Stromal cell of bone marrow (primary cell): Measurements from ENCODE around the gene GGT6.

Experiments used
- DNase-seq: peaks from one replicate; pipeline ENCODE4 v3.0.0-alpha.2; 2012; ENCODE audit warnings: low read depth

GGT6 gene

DNA sequence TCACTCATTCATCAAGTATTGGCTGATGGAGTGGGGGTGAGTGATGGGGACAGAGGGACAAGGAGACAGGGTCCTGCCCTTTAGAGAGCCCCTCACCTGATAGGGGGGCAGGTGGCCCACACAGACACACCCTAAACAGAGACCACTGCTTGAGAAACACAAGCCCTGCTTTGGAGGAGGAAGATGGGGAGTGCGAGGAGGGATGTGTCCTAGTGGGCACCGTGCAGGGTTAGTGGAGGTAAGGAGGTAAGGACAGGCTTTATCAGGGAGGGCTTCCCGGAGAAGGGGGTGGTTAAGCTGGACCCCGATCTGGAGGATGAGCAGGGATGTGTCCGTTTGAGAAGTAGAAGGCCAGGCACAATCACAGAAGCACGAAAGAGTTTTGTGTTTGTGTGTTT is 15.8 kb upstream of the GGT6 start:
- no peak for DNase-seq

DNA sequence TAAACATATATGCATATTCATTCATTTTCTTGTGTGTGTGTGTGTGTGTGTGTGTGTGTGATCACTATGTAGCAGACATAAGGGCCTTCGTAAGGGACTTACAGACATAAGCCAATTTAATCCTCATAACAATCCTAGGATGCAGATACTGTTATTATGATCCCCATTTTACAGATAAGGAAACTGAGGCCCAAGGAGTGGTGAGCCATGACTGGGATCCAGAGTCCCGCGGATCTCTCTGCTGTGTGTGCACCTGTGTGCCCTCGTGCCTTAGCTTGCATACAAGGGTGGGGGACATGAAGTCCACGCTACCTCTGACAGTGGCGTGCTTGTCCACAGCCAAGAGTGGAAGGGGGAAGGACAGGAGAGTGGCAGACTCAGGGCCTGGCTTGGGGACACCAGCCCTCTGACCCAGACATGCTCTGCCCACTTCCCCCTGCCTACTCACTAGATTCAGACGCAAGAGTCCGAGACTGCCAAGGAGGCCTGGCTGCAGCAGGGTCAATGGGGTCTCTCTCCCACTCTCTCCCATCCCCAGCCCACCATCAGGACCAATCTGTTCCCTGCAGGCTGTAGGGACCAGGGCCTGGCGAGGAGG is 14.2 kb upstream of the GGT6 start:
- DNase-seq: no peak

DNA sequence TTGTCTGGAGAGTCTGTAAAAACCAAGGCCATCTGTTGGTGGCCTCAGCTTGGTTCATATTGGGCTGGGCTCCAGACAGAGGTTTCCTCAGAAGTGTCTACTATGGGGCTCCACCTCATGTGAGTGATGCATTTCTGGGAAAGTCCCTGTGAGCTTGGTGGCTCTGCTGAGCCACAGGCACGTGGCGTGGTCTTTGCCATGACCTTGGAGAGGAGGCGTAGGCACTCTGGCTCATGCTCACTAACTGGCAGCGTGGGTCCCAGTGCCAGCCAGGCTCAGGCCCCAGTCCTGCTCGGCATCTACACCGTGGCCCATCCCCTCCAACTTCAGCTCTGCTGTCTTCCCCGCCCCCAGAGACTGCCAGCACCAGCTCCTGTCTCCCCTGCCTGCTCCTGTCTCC is 13.3 kb upstream of the GGT6 start:
- no peak for DNase-seq

DNA sequence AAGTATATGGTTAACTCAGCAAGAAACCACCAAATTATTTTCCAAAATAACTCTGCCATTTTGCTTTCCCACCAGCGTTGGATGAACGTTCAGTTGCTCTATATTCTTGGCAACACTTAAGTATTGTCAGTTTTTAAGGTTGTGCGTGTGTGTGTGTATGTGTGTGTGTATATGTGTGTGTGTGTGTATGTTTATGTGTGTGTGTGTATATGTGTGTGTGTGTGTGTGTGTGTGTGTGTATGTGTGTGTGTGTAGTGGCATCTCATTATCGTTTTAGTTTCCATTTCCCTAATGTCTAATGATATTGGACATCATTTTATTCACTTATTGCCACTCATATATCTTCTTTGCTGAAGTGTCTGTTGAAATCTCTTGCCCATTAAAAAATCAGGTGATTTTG is 12.7 kb upstream of the GGT6 start:
- no peak for DNase-seq

DNA sequence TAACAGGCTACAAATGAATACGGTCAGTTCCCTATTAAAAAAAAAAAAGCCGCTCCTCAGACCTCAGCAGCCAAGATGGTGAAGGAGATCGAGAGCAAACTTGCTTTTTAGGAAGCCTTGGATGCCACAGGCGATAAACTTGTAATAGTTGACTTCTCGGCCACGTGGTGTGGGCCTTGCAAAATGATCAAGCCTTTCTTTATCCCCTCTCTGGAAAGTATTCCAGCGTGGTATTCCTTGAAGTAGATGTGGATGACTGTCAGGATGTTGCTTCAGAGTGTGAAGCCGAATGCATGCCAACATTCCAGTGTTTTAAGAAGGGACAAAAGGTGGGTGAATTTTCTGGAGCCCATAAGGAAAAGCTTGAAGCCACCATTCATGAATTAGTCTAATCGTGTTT is 11.8 kb upstream of the GGT6 start:
- no peak for DNase-seq

DNA sequence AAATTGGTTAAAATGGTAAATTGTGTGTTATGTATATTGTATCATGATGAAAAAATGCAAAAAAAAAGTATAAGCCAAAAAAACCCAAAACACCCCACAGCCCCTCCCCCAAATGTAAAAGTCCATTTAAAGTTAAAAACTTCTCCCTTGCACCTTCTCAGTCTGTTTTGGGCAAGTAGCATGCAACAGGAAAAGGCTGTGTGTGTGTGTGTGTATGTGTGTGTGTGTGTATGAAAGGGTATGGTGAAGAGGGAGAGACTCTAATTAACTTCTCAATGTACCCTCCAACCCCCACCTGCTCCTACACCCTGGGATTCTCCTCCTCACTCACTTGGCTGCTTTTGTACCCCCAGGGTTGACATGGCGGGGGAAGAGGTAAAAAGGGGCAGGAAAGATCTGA is 9.2 kb upstream of the GGT6 start:
- no peak for DNase-seq

DNA sequence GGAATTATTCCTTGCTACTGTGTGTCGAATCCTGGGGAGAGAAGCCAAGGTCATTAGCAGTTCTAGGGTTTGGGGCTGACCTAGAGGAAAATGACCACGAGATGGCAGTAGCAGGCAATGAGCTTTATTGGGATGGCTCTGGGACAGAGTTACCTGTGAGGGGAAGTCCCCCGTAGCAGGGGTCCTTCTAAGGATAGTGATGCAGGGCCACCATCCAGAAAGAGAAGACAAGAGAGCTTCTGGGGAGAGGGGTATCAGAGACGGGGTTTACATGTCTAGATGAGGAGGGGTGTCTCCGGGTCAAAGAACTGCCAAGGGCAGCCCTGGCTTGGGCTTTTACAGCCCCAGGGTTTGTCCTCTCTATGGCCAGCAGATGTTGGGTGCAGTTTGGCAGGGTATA is 6.4 kb upstream of the GGT6 start:
- DNase-seq: peak; percentile 31

DNA sequence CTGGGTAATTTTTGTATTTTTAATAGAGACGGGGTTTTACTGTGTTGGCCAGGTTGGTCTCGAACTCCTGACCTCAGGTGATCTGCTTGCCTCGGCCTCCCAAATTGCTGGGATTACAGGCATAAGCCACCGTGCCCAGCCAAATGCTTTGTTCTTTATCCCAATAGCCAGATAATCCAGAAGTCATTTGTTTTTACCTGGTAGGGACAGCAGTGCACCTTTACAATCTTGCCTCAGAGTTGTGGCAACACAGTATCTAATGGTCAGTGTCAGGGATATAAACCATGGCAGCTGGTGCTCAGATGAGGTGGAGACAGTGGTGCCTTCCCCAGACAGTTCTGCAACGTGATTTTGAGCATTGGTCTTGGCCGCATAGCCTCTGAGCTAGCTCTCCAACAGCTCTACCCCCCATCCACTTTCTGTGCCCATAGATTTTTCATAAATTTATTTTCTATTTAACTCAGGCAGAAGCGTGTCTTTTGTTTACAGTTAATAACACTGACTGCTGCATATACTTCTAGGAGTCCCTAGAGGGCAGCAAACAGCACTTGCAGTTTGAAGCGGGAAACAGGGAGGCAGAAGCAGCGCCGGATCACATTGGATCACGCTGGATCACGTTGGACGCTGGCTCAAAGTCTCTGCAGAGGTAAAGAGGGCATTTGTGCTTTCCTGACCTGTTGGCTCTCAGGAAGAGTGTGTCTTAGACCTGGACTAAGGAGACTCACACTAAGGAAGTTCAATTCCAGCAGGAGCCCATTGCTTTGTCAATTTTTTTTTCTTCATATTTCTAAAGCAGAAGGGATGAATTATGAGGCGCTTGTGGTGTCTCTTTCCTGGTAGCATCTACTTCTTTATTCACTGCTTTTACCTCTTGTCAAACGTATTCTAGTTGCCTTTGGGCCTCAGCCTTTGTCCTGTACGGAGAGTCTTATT is 5.1 kb upstream of the GGT6 start:
- DNase-seq: peak; percentile 62

DNA sequence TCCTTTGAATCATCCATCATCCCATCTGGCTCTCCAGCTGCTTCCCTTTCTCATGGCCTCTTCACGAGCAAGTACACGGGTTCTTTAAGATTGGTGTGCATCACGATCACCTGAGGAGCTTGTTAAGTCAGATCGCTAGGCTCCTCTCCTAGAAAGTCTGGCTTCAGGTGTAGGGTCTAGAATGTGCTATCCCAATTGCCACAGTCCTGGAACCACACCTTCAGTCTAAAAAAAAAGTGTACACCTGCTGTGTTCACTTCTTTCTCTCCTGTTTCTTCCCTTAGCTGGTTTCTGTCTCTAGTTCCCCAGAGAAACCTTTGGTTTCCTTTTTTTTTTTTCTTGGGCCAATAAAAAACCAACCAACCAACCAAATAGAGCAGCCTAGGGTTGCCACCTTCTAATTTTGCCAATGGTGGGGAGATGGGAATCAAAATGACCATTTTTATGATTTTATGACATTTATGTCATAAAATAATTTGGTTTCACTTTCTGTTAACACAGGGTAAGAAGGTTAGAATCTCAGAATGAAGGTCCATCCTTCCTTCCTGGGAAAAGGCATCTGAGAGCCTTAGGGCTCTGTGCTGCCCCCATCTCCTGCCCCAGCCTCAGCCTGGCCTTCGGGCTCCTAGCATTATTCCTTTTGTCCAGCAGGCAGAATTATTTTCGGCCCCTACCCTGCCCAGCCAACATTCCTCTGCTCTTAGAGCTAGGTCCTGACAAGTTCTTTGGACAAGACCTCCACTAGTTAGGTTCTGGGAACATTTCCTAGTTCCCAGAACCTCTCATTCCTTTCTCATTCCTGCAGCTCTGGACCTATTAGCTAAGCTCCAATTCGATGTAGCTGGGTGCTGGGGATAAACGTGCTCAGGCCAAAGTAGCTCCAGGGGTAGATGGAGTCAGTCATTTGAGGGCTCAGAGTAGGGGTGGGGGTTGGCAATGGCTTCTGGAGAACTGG is 1.9 kb upstream of the GGT6 start:
- DNase-seq: no peak

DNA sequence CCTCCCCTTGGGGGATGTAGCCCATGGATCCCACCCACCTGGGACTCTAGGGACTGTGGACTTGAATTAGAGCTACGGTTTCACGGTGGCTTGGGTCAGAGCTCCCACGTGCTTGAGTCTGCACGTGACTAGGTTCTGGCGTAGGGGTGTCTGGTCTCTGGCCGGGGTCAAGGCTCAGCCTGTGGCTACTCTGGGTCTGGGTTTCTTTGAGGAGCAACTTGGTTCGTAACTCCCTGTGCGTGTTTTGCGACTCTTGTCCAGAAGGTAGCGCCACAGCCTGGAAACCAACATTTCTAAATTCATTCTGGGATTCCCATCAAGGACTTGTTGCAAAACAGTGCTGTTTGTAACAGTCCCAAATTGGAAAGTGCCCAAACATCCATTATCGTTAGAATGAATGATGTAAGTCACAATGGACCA is 470 bp upstream of the GGT6 start:
- DNase-seq: no peak

DNA sequence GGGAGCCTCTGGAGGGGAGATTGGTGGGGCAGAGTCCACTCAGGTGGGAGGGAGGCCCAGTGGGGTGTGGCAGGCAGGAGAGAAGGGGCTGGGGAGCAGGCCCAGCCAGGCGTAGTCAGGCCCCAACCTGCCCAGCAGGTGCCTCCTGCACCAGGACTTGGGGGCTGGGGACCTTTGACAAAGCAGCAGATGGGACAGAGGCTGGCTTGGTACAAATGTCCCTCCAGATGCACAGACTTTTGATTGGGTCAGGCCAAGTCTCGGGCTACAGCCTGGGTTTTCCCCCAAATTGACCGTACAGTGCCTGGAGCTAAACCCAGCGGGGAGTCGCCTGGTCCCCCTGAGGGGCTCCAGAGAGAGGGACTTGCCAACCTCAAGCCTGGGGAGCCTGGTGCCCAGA is 411 bp downstream of the GGT6 start:
- DNase-seq: no peak

DNA sequence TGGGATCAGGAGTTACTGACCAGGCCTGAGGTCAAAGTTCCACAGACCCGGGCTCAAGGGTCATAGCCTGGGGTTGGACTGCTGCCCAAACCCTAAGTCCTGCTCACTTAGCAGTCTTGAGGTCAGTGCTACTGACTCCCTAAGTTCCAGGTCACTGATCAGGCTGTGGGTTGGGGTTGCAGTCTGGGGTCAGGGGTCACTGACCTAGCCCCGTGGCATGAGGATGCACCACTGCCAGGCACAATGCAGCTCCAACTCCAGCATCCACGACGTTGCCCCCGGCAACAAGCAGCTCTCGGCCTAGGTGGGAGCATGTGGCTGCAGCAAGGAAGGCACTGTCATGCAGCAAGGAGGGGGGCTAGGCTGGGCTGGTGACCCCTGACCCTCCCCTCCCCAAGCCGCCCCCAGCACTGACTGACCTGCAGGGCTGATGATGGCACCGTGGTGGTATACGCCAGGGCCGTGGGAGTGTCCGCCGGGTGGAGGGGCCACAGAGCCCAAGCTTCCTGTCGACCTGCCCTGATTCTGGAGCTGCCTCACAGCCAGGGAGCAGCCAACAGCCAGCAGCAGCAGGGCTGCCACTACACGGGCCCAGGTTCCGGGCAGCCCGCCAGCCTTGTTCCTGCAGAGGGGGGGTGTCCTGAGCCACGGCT is 1.1 kb downstream of the GGT6 start:
- DNase-seq: no peak

DNA sequence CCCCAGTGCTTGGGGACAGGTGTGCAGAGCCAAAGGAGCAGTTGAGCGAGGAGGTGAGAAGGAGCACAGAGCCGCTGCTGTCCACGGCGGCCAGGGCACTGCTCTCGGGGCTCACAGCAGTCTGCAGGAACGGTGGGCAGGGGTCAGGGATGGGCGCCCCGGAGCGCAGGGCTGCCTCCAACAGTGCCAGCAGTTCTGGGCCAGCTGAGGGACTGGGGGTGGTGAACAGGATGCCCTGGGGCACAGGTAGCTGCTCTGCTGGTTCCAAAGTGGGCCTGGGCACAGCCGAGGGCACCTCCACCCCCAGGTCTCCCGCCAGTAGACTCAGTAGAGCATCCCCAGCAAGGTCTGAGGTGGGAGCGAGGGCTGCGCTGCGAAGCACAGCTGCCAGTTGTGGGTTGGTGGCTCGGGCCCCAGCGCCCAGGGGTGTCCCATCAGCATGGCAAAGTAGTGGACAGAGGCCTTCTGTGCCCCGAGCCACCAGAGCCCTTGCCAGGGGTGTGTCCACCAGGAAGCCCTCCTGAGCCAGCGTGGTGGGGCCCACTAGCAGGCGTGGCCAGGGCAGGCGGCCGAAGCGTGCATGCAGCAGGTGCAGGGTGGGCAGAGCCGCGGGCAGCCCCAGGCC is 1.9 kb downstream of the GGT6 start:
- no peak for DNase-seq

DNA sequence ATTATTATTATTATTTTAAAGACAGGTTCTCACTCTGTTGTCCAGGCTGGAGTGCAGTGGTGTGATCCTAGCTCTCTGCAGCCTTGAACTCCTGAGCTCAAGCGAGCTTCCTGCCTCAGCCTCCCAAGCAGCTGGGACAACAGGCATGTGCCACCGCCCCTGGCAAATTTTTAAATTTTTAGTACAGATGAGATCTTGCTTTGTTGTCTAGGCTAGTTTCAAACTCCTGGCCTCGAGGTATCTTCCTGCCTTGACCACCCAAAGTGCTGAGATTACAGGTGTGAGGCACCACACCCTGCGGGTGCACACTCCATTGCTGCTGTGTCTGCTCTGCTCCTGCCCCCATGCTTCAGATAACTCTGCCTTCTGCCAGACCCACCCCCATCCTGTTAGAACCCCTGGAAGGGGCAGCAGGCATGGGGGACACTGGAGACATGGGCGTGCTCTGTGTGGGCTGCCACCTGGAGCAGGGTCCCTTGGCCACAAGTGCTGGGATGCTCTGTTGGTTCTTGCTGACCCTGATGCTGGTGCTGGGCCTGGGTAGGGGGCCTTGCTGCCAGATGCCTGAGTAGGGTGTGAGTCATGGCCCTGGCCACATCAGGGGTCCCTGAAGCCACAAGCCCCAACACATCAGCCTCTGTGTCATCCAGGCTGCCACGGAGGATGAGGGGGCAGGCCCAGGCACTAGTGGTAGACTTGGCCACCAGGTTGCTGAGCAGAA is 2.6 kb downstream of the GGT6 start:
- no peak for DNase-seq

DNA sequence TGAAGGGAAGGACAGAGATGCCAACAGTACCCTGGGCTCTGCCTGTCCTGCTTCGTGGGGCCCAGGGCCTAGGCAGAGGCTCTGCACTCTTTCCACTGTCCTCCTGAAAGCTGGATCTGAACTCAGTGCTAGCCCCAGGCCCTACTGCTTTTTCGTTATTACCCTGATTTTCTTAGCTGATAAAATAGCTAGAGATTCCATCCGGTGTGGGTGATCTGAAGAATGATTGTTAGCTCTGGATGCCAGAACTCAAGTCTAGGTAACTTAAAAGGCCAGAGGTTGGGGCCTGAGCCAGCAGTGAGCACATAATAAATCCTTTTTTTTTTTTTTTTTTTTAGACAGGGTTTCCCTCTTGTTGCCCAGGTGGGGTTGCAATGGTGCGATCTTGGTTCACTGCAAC is 3.4 kb downstream of the GGT6 start:
- no peak for DNase-seq

DNA sequence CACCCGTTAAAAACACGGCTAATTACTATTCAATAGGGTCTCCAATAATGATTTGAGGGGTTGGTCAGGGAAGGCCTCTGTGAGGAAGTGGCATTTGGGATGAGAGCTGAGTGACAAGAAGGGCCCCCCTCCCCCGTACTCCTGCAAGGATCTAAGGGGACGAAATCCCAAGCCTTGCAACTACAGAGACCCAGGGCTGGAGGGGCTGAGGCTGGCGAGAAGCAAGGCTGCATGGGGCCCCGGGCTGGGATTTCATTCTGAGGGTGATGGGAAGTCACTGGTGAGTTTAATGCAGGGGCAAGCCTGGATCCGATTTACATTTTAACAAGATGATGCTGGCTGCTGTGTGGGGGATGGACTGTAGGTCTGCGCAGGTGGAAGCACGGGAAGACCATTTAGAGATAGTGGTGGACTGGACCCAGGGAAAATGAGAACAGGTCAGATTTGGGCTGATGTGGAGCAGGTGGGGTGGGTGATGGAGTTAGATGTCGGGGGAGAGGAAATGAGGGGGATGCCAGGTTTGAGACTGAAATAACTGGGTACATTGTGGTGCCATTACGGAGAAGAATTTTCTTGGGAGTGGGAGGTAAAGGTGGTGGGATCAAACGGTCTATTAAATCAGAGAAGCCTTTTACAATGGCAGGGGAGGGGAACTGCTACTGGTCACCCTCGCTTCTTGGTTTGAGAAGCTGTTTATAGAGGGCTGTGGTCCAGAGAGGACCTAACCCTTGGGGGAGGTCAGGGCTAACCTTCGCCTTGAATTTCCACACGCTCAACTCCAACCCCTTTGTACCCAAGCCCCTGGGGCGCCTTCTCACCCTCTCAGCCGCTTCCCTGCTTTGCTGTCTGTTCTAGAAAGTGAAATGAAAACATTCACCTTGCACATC is 4.3 kb downstream of the GGT6 start:
- no peak for DNase-seq

DNA sequence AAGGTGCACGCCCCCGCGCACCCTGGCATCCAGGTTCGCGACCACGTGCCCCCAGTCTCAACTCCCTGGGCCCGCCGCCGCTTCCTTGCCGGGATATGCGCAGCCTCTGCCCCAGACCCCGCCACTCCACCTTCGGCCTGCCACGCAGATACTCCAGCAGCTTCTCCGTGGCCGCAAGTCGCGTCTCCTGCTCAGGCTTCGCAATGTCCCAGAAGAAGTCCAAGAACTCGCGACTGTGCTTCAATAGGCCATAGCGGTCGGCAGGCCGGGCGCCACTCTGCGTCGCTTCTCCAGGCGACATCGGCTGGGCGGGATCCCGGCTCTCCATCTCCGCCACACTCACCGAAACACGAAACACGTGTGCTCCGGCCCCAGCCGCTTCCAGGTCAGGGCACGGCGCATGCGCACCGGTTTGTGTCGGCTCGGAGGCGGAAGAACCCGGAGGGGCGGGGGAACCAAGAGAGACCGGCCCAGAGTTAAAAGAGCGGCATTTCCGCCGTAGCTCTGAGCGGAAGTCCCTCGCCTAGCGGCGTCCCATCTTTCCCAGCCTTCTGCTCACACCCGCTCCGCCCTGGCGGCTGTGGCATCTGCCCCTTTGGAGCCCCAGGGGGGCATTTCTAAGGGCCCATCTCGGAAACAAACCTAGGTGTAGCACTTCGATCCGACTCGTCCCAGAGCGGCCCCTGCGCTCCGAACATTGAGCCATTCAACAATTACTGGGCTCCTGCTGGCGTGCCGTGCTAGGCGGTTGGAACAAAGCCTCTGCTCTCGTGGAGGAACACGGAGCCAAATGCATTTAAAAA is 5.2 kb downstream of the GGT6 start, which contains the start of gene MYBBP1A:
Gene MYBBP1A, minus strand, starts transcription at position 388 of the 803 bp plus-strand sequence. Its CDS starts 60 bp downstream, at position 328.
- DNase-seq: peak; percentile 90

DNA sequence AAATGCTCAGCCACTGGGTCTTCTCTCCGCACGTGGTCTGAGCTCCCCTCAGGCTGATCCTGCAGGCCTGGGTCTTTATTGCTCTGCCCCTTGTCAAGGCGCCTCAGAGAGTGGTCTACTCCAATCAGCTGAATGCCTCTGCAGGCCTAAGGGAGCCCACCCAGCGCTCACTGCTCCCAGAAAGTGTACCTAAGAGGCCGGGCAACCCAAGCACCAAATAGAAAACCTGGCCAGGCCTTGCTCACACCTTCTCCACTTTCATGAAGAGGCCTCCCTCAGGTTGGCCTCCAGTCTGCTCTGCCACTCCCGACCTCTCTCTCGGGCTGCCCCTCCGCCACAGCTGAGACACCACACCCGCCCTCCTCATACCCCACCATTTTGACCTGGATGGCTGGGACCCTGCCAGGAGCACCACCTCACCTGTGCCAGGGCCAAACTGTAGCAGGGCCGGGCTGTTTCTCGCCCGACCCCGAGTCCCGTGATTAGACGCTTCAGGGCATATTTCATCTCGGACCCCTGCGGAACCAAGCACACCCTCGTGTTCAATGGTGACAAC is 5.9 kb downstream of the GGT6 start:
- DNase-seq: no peak

DNA sequence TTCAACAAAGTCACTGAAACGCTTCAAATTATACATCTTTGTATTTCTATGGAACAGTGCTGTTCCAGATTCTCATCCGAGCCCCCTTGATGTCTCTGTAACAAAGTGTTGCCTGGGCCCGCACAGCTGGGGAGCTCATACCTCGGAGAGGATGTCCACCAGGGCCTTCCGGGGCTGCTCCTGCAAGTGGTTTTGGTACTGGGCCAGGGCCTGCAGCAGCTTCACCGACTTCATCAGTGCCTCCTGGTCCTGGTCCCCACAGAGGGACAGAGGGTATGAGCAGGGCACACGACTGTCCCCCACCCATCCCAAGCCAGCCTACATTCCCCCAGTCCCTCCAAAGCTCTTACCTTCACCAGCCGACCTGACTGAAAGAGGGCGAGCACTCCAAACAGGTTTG is 6.7 kb downstream of the GGT6 start:
- no peak for DNase-seq
